PC-3 (cell line): Measurements from ENCODE around the gene XPR1. TPM values are rescaled to one million over a fixed set of nuclear protein-coding genes. Genes with fewer than 3 reads are reported as not detected.

Source experiments
- ATAC-seq: fragments of 200-7000 bp; cut with Tn5 transposase; 2 replicates; pipeline ENCODE4 v1.9.1; 2020; ENCODE audit warnings: mild to moderate bottlenecking, moderate library complexity
- BruUV-seq: library from RNA; stranded (reverse); fragments of 400-500 nt; replicated peaks from 2 replicates; lab custom pipeline; 2021; lab: Mats Ljungman, UMichigan
- CTCF ChIA-PET: fragments of 300-600 bp; sonication (Branson Sonifier 250); formaldehyde crosslinking; loops from one replicate; lab custom pipeline; 2022; ENCODE audit warnings: antibody characterized with exemption; lab: Charles Lee
- POLR2A ChIA-PET: fragments of 300-600 bp; sonication (Branson Sonifier 250); formaldehyde crosslinking; loops from one replicate; lab custom pipeline; 2022; ENCODE audit warnings: antibody characterized with exemption; ENCODE audit not compliant: unreplicated experiment; lab: Charles Lee
- DNase-seq: peaks from one replicate; pipeline ENCODE4 v3.0.0-alpha.2; 2015
- H2AFZ ChIP-seq: fragments of 300-600 bp; sonication (generic); 2 replicates; pipeline ENCODE4 v1.6.0; 2016; ENCODE audit warnings: antibody characterized with exemption, low read length
- H3F3A ChIP-seq: fragments of 300-600 bp; sonication (generic); one replicate; pipeline ENCODE4 v1.6.0; 2017; ENCODE audit warnings: antibody characterized with exemption, low read length, control low read depth, mild to moderate bottlenecking; ENCODE audit not compliant: unreplicated experiment
- H3K27ac ChIP-seq: fragments of 300-600 bp; sonication (generic); 2 replicates; pipeline ENCODE4 v1.5.1; 2016; ENCODE audit warnings: mild to moderate bottlenecking, low read length
- H3K27me3 ChIP-seq: fragments of 300-600 bp; sonication (generic); 2 replicates; pipeline ENCODE4 v1.6.1; 2016; ENCODE audit warnings: low read length, mixed read lengths
- H3K36me3 ChIP-seq: fragments of 300-600 bp; sonication (generic); 2 replicates; pipeline ENCODE4 v1.6.1; 2016; ENCODE audit warnings: low read depth, mixed run types, low read length, mixed read lengths
- H3K4me1 ChIP-seq: fragments of 300-600 bp; sonication (generic); 2 replicates; pipeline ENCODE4 v1.5.1; 2016; ENCODE audit warnings: low read length; ENCODE audit not compliant: insufficient read depth
- H3K4me2 ChIP-seq: fragments of 300-600 bp; sonication (generic); 2 replicates; pipeline ENCODE4 v1.6.0; 2016; ENCODE audit warnings: low read length
- H3K4me3 ChIP-seq: fragments of 300-600 bp; sonication (generic); 2 replicates; pipeline ENCODE4 v1.5.1; 2016; ENCODE audit warnings: mild to moderate bottlenecking, low read length, mixed read lengths
- H3K79me2 ChIP-seq: fragments of 300-600 bp; sonication (generic); 2 replicates; pipeline ENCODE4 v1.6.1; 2017; ENCODE audit warnings: low read length, mixed read lengths
- H3K9ac ChIP-seq: fragments of 300-600 bp; sonication (generic); 2 replicates; pipeline ENCODE4 v1.6.0; 2016; ENCODE audit warnings: mild to moderate bottlenecking, low read length
- H3K9me2 ChIP-seq: fragments of 300-600 bp; sonication (generic); replicated peaks from 2 replicates; pipeline ENCODE4 v1.6.1; 2016; ENCODE audit warnings: mixed run types, low read length, mixed read lengths
- H3K9me3 ChIP-seq: fragments of 300-600 bp; sonication (generic); 2 replicates; pipeline ENCODE4 v1.6.1; 2016; ENCODE audit warnings: low read length, mixed read lengths
- H4K20me1 ChIP-seq: fragments of 300-600 bp; sonication (generic); 2 replicates; pipeline ENCODE4 v1.6.1; 2016; ENCODE audit warnings: low read length, mixed read lengths
- CTCF ChIP-seq: fragments of 300-600 bp; sonication (generic); conservative IDR thresholded peaks from 2 replicates; pipeline ENCODE4 v1.5.1; 2017; ENCODE audit warnings: antibody characterized with exemption, low read depth, mild to moderate bottlenecking, low read length
- EZH2 ChIP-seq: fragments of 300-600 bp; sonication (generic); IDR thresholded peaks from one replicate; pipeline ENCODE4 v1.6.1; 2017; ENCODE audit warnings: antibody characterized with exemption, mild to moderate bottlenecking, low read length; ENCODE audit not compliant: unreplicated experiment
- EZH2phosphoT487 ChIP-seq: fragments of 300-600 bp; sonication (generic); IDR thresholded peaks from 2 replicates; pipeline ENCODE4 v1.6.1; 2018; ENCODE audit warnings: mild to moderate bottlenecking, antibody characterized with exemption, low read length, borderline replicate concordance
- intact Hi-C: fragments of 100-400 bp; cut with micrococcal nuclease; formaldehyde crosslinking; loops from 2 replicates; pipeline ENCODE4 v1.9.0; 2023
- total RNA-seq: library from RNA; depleted of rRNA; stranded (reverse); fragments of >200 nt; gene quantifications from 2 replicates; pipeline ENCODE4 v1.2.3, GENCODE V29; 2014

Gene XPR1
- total RNA-seq, 1 experiment from 2014 or later = 8.2 TPM

DNA sequence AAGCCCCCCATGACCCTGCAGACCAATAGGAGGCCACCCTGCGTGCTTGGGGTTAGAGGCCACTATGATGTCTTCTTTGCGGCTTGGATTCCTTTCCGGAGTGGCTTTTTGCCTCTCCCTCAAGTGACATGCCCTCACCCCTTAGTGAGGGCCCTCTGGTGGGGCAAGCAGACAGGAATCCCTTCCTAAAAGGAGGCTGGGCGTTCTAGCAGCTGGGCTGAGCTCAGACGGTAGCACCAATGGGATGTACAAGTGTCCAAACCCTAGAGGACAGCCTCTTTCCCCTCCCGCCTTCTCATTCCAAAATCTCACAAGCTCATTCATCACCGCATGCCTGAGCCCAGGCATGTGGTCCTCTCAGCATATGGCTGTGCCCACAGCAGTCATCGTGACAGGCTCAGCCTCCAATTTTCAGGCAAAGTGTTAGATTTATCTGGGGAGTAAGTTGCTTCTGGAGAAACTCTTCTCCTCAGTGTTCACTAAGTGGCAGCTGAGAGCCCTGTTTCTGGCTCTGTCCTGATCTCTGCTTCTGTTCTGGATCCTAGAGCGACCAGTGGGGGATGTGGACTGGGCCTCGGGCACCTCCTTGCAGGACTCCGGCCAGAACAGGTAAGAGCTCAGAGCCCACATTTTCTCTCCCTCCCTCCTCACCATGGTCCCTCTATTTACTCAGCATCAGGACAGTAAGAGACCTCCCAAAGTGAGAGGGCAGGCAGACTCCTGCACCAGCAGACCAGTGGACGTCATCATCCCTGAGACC is 285.7 kb downstream of the XPR1 start:
- BruUV-seq = no TSS peak
- H3K27ac ChIP-seq = no peak overlapping the region
- no peaks in the 10 kb centered on the region for H3F3A ChIP-seq
- ChIA-PET CTCF (no interaction called here), POLR2A (no interaction called here)
- no peaks in the 10 kb centered on the region for H3K36me3 ChIP-seq
- no peaks in the 10 kb centered on the region for H3K27me3 ChIP-seq
- no peak overlapping the region for H3K9ac ChIP-seq
- H4K20me1 ChIP-seq = no peaks in the 10 kb centered on the region
- no peak for ATAC-seq
- H3K9me3 ChIP-seq = no peaks in the 10 kb centered on the region
- intact Hi-C loops = no loop called here
- H2AFZ ChIP-seq = no peak overlapping the region
- H3K9me2 ChIP-seq = no peaks in the 10 kb centered on the region
- no peak for TF ChIP-seq EZH2phosphoT487
- TF ChIP-seq CTCF = no peak
- no peak for DNase-seq
- H3K4me2 ChIP-seq = no peak overlapping the region
- no peak overlapping the region for H3K4me3 ChIP-seq
- no peaks in the 10 kb centered on the region for H3K4me1 ChIP-seq
- H3K79me2 ChIP-seq = no peaks in the 10 kb centered on the region

- no peaks in the 10 kb centered on the region for H3K27me3 ChIP-seq
Measured at GRCh38 chr1:180918519-180918918, 286.7 kb downstream of the XPR1 start.

More at GRCh38 chr1:180918519-180918918, 286.7 kb downstream of the XPR1 start:
- CTCF ChIA-PET = no interaction called here
- H3K27ac ChIP-seq = no peak overlapping the region
- H3K4me1 ChIP-seq = no peaks in the 10 kb centered on the region
- H3F3A ChIP-seq = no peaks in the 10 kb centered on the region
- no peak overlapping the region for H3K4me3 ChIP-seq
- H3K36me3 ChIP-seq = no peaks in the 10 kb centered on the region
- H3K9me2 ChIP-seq = no peaks in the 10 kb centered on the region
- no TSS peak for BruUV-seq
- DNase-seq (no peak), ATAC-seq (no peak)
- H3K79me2 ChIP-seq = no peaks in the 10 kb centered on the region
- no peaks in the 10 kb centered on the region for H4K20me1 ChIP-seq
- TF ChIP-seq CTCF (no peak), EZH2phosphoT487 (no peak), EZH2 (no peak)
- no peak overlapping the region for H3K4me2 ChIP-seq
- no peak overlapping the region for H3K9ac ChIP-seq
- H2AFZ ChIP-seq = no peak overlapping the region
- intact Hi-C loops = no loop called here
- POLR2A ChIA-PET = no interaction called here
- H3K9me3 ChIP-seq = no peaks in the 10 kb centered on the region
